Pancreas (tissue), 10 donors: ENCODE data around the gene CD300A. TPM values are rescaled to one million over a fixed set of nuclear protein-coding genes. Genes with fewer than 3 reads are reported as not detected.

Experiments
- ATAC-seq, 4 donors: fragments of 200-7000 bp; cut with Tn5 transposase; one replicate each; pipeline versions ENCODE4 v1.8.0 to v1.9.1; 2020; ENCODE audit warnings: mild to moderate bottlenecking in 4 of 4, moderate library complexity in 4 of 4
- DNase-seq, 6 donors: peaks; one replicate each; pipeline ENCODE4 v3.0.0-alpha.2; 2020
- FAIRE-seq: peaks from 2 replicates; lab custom pipeline; 2012; peaks lifted over from hg19 to GRCh38; lab: Jason Lieb, UNC
- H3K27ac ChIP-seq, 4 donors: fragments of 200-600 bp; sonication (generic); 1 replicate in 3 of 4; 2 replicates in 1 of 4; pipeline versions ENCODE4 v1.5.0 to v1.8.0; 2020
- H3K27me3 ChIP-seq, 4 donors: fragments of 200-600 bp; one replicate each; pipeline ENCODE4 v1.8.0; 2021
- H3K36me3 ChIP-seq, 3 donors: fragments of 200-600 bp; sonication (generic) in 1 of 3; one replicate each; pipeline versions ENCODE4 v1.5.0 to v1.8.0; 2020 to 2021
- H3K4me1 ChIP-seq, 3 donors: fragments of 200-600 bp; one replicate each; pipeline ENCODE4 v1.8.0; 2021
- H3K4me3 ChIP-seq, 4 donors: fragments of 200-600 bp; sonication (generic) in 2 of 4; one replicate each; pipeline versions ENCODE4 v1.5.0 to v1.8.0; 2020 to 2021
- H3K9me3 ChIP-seq, 4 donors: fragments of 200-600 bp; one replicate each; pipeline ENCODE4 v1.8.0; 2021
- CTCF ChIP-seq, 4 donors: fragments of 200-600 bp; sonication (generic) in 3 of 4; IDR thresholded peaks; one replicate each; pipeline versions ENCODE4 v1.5.0 to v1.8.0; 2021; ENCODE audit warnings: antibody characterized with exemption in 4 of 4
- WGBS, 2 donors: extraction: QIAGEN DNeasy Blood & Tissue Kit; methylation state at CpG; one replicate each; pipeline ENCODE4 v1.1.7; 2013; 5-methylcytosine and 5-hydroxymethylcytosine counted together
- intact Hi-C, 3 donors: fragments of 100-400 bp; cut with DNase I; formaldehyde crosslinking; loops; one replicate each; pipeline versions ENCODE4 v1.11.1 to v1.14.2; 2022
- polyA plus RNA-seq, 2 donors: library from polyadenylated mRNA; stranded (reverse); fragments of 200-250 nt; gene quantifications; one replicate each; pipeline ENCODE4 v1.2.3, GENCODE V29; 2013
- total RNA-seq, 6 donors: library from RNA; stranded (reverse); fragmentation: NEBNext Ultra II Directional in 4 of 6; extraction: Animal tissue kit (Norgen Biotek cat#: 25700) in 4 of 6; gene quantifications; one replicate each; pipeline versions ENCODE4 v1.2.1 to v1.2.4, GENCODE V29; 2021 to 2023
- donor health status: healthy with polysubstance abuse.
- donor health status: DM: no; HTN: no; CAD: no; lungs with moderate emphysema.
- donor health status: DM: no; HTN: no; CAD: no.
- donor health status: control.
- donor health status: control.
- donor health status: Bipolar disorder and iron deficiency.
- donor health status: DM: yes; HTN: yes; CAD: no.
- donor health status: DM: no; HTN: no; CAD: no.
- donor health status: DM: no; HTN: no; CAD: no.
- donor health status: DM: yes; HTN: yes; CAD: no.

The CD300A gene
- total RNA-seq (1 to 10 TPM in 3 of 6 donors, under 1 TPM in 3; 0.37 to 5.1 (median 0.92) TPM), polyA plus RNA-seq (1 to 10 TPM; 1.3 to 2.0 TPM)

- intact Hi-C loops, result loop anchor here in 1 of 3 donors (5.0 kb wide), 1 partner anchor 239 kb away; no protein-coding TSS in a partner anchor
- Histone ChIP-seq H3K4me1 (no peaks in the 10 kb centered on the region), H3K36me3 (no peaks in the 10 kb centered on the region), H3K9me3 (no peaks in the 10 kb centered on the region), H3K27ac (peak within 1 kb of the TSS in 2 of 4 donors; percentile 33 to 44), H3K4me3 (peak within 1 kb of the TSS in 1 of 4 donors; percentile 32), H3K27me3 (no peaks in the 10 kb centered on the region)
- FAIRE-seq (no peak), DNase-seq (peak in 1 of 6 donors; percentile 47), ATAC-seq (peak in 2 of 4 donors; percentile 47 to 52)
- no peak for TF ChIP-seq CTCF (IDR thresholded peaks at IDR 0.05)
- 43 to 61% methylated on average over 25 of the region's 25 CpGs for WGBS, 2 donors
Observed at GRCh38 chr17:74466111-74466827, at the start of gene CD300A. CD300A (plus strand) TSS chr17:74466634; CDS start chr17:74466704, 70 bp downstream.

- intact Hi-C loops, result no loop called here
- H3K27me3 ChIP-seq, result no peaks in the 10 kb centered on the region
- TF ChIP-seq CTCF (IDR thresholded peaks at IDR 0.05), result no peak
- whole genome bisulfite sequencing, 2 donors, result 61 to 72% methylated on average over 12 of the region's 12 CpGs
- peak in 2 of 6 donors; percentile 25 to 58 for DNase-seq
- H3K27ac ChIP-seq, result no peak overlapping the region
- FAIRE-seq, result no peak
- H3K4me3 ChIP-seq, result no peak overlapping the region
- no peaks in the 10 kb centered on the region for H3K9me3 ChIP-seq
- no peaks in the 10 kb centered on the region for H3K36me3 ChIP-seq
- peaks cover 0 to 21% (median 7%) of the 10 kb centered on the region in 3 donors for H3K4me1 ChIP-seq
- ATAC-seq, result peak; percentile 79 to 90 (median 82)
Observed at GRCh38 chr17:74417178-74418045, 49.0 kb upstream of the CD300A start.

- no peak for FAIRE-seq
- Histone ChIP-seq H3K9me3 (no peaks in the 10 kb centered on the region), H3K27me3 (no peaks in the 10 kb centered on the region), H3K4me3 (no peak overlapping the region), H3K4me1 (peaks cover 0 to 21% (median 7%) of the 10 kb centered on the region in 3 donors), H3K36me3 (no peaks in the 10 kb centered on the region), H3K27ac (peak overlapping the region in 1 of 4 donors; percentile 17)
- 29 to 40% methylated on average over 10 of the region's 10 CpGs for WGBS, 2 donors
- TF ChIP-seq CTCF (IDR thresholded peaks at IDR 0.05), result no peak
- intact Hi-C loops, result no loop called here
- ATAC-seq, result peak; percentile 51 to 85 (median 71)
- peak in 1 of 6 donors; percentile 58 for DNase-seq
Observed at GRCh38 chr17:74419928-74420411, 46.5 kb upstream of the CD300A start.

DNA sequence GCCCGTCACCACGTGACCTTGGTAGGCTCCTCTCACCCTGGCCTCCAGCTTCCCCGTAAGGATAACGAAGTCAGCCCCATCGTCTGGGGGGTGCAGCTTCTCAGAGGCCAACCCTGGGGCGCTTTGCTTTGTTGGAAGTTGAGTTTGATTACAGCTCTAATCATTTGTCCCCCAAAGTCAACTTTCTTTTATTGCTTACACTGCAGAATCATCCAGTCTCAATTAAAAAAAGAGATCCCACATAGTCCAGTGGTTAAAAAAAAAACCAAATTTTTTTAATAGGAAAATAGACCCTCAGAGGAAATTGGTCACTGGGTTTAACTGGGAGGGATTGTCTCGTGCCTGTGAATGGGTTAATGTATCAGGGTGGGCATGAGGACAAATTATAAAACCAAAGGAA lies 42.3 kb upstream of the CD300A start:
- Histone ChIP-seq H3K27me3 (no peaks in the 10 kb centered on the region), H3K4me1 (peaks cover 14 to 23% (median 23%) of the 10 kb centered on the region in 3 donors), H3K27ac (no peak overlapping the region), H3K4me3 (no peak overlapping the region), H3K36me3 (no peaks in the 10 kb centered on the region), H3K9me3 (no peaks in the 10 kb centered on the region)
- DNase-seq, result no peak
- intact Hi-C loops, result no loop called here
- 91% methylated on average over 7 of the region's 7 CpGs for WGBS, 2 donors
- ATAC-seq, result no peak
- TF ChIP-seq CTCF (IDR thresholded peaks at IDR 0.05), result no peak
- FAIRE-seq, result no peak
